ENCODE measurements around the gene ANXA1.

The ANXA1 gene

DNA sequence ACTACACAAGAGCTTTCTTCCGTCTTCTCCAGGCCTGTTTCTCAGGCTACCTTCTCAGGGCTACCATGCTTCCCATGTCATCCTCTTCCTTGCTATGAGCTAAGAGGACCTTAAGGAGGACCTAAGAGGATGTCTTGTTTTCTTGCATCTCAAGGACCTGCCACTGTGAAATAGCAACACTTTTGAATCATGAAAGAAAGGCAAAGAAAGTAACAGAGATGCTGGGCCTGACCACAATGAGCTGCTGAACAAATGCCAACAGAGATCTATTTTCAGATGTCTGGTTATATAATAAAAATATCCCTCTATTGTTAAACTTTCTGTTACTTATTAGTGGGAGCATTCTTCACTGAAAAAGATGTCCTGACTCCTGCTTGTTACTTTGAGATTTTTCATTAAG lies 36.7 kb upstream of the ANXA1 start:
- DNase-seq (ENCODE audit: low read depth) = no peak
- TF ChIP-seq CTCF (IDR thresholded peaks at IDR 0.05; ENCODE audit: low read depth, low read length) = no peak
- no peak for TF ChIP-seq MYC (IDR thresholded peaks at IDR 0.05; ENCODE audit: low read depth, low read length)
- TF ChIP-seq POLR2A (IDR thresholded peaks at IDR 0.05; ENCODE audit: extremely low read depth, insufficient read length) = no peak
- TF ChIP-seq, protein P1, sequence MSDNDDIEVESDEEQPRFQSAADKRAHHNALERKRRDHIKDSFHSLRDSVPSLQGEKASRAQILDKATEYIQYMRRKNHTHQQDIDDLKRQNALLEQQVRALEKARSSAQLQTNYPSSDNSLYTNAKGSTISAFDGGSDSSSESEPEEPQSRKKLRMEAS (IDR thresholded peaks at IDR 0.05; ENCODE audit: low read depth, low read length) = no peak
- no peak overlapping the region for H3K4me3 ChIP-seq (ENCODE audit: low read depth, low read length)

DNA sequence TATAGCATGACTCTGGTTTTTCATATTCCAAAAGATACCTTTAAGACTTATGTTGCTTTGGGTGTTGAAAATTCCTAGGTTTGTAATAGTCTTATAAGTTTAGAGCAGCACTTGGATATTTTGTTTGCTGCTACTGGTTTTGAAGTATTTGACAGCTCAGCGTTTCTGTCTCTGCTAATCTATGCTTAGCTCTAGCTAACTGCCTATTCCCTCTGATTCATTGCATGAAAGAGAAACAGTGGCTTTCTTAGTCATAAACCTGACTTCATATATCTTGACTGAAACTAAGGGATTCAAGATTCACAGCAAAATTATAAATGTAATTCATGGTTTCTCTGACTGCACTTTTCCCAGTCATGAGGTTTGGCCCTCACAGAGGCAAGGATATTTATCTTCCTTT lies 35.6 kb upstream of the ANXA1 start:
- TF ChIP-seq CTCF (IDR thresholded peaks at IDR 0.05; ENCODE audit: low read depth, low read length) (no peak), MYC (IDR thresholded peaks at IDR 0.05; ENCODE audit: low read depth, low read length) (no peak), POLR2A (IDR thresholded peaks at IDR 0.05; ENCODE audit: extremely low read depth, insufficient read length) (no peak)
- TF ChIP-seq, protein P1 (IDR thresholded peaks at IDR 0.05; ENCODE audit: low read depth, low read length) = no peak
- H3K4me3 ChIP-seq (ENCODE audit: low read depth, low read length) = no peak overlapping the region
- DNase-seq (ENCODE audit: low read depth) = no peak

DNA sequence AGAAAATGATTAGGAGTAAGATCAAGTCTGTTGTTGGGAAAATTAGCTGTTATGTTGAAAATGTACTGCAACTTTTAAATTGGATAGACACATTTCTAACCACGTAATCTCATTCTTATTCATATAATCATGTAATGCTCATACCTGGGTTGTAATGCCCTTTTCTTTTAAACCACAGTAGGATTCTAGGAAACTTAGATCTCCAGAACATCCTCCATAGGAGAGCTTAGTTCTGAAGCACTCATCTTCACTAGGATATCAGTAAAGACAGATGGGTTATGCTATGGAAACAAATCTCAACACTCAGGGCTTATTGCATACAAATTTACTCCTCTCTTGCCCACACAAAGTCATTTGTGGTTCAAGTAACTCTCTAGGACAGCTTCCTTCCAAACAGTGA lies 34.8 kb upstream of the ANXA1 start:
- no peak for TF ChIP-seq CTCF (IDR thresholded peaks at IDR 0.05; ENCODE audit: low read depth, low read length)
- no peak for TF ChIP-seq MYC (IDR thresholded peaks at IDR 0.05; ENCODE audit: low read depth, low read length)
- TF ChIP-seq POLR2A (IDR thresholded peaks at IDR 0.05; ENCODE audit: extremely low read depth, insufficient read length) = no peak
- TF ChIP-seq, protein P1 (IDR thresholded peaks at IDR 0.05; ENCODE audit: low read depth, low read length) = no peak
- no peak for DNase-seq (ENCODE audit: low read depth)
- H3K4me3 ChIP-seq (ENCODE audit: low read depth, low read length) = no peak overlapping the region

DNA sequence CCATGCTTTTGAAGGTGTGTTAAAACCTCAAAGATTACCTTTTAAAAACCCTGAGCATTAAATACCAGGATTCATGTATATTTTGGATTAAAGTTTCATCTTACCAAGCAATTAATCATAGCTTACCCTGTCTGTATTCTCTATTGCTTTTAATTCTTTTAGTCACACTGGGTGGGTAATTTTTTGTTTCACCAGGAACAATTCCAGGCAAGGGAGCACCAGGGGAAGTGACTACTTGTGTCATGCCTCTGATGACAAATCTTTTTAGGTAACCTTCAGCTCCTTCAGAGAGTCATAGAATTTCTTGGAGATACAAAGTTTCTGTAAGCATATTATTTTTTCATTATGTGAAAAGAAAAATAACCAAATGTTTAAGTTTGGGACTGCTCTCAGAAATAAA lies 33.4 kb upstream of the ANXA1 start:
- no peak overlapping the region for H3K4me3 ChIP-seq (ENCODE audit: low read depth, low read length)
- no peak for TF ChIP-seq POLR2A (IDR thresholded peaks at IDR 0.05; ENCODE audit: extremely low read depth, insufficient read length)
- TF ChIP-seq, protein P1 (IDR thresholded peaks at IDR 0.05; ENCODE audit: low read depth, low read length) = no peak
- TF ChIP-seq CTCF (IDR thresholded peaks at IDR 0.05; ENCODE audit: low read depth, low read length) = no peak
- DNase-seq (ENCODE audit: low read depth) = no peak

DNA sequence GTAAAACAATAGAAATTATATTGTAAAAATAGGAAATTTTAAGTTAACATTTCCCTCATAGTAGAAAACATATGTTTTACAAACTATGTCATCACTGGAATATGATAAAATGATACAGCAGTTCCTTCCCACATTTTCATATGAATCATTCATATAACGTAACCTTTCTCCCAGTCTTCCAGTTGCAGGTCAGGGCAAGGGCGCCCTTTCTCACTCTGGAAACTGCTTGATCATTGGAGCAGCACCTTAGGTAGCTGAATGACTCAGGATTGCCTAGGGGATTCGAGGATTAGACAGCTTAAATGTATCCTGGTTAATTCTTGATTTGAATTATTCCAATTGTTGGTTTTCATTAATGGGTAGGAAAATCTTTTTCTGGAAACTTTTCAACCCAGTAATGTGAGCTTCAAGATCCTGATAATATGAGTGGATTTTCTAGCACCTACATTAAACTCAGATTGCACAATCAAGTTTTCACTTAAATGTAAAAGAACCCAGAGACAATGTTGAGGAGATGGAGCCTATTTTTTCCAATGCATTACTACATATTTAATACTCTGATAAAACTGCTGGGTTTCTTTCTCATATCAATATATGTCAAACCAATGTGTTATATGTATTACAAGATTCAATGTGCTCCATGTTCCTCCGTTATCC lies 32.6 kb upstream of the ANXA1 start:
- DNase-seq (ENCODE audit: low read depth) = no peak
- H3K4me3 ChIP-seq (ENCODE audit: low read depth, low read length) = no peak overlapping the region
- TF ChIP-seq MYC (IDR thresholded peaks at IDR 0.05; ENCODE audit: low read depth, low read length) (no peak), CTCF (IDR thresholded peaks at IDR 0.05; ENCODE audit: low read depth, low read length) (no peak), POLR2A (IDR thresholded peaks at IDR 0.05; ENCODE audit: extremely low read depth, insufficient read length) (no peak)
- TF ChIP-seq, protein P1 (IDR thresholded peaks at IDR 0.05; ENCODE audit: low read depth, low read length) = no peak
